OCI-LY1 (cell line): Measurements from ENCODE around the gene RNF212.

Experiments
- H2AFZ ChIP-seq: fragments of 200-600 bp; sonication (generic), shearing (Covaris generic); 2 replicates; pipeline ENCODE4 v1.6.0; 2014; ENCODE audit warnings: antibody characterized with exemption, mild to moderate bottlenecking, low read length
- H3F3A ChIP-seq: fragments of 200-600 bp; sonication (generic), shearing (Covaris generic); 2 replicates; pipeline ENCODE4 v1.6.0; 2014; ENCODE audit warnings: mild to moderate bottlenecking, antibody characterized with exemption, low read length, moderate library complexity; ENCODE audit not compliant: insufficient read depth
- H3K27ac ChIP-seq: fragments of 200-600 bp; sonication (generic); 2 replicates; pipeline ENCODE4 v1.5.1; 2014; ENCODE audit warnings: low read length, mixed run types, mild to moderate bottlenecking, low read depth; ENCODE audit not compliant: poor library complexity, severe bottlenecking
- H3K27me3 ChIP-seq: fragments of 200-600 bp; sonication (generic); 2 replicates; pipeline ENCODE4 v1.6.0; 2014; ENCODE audit warnings: antibody characterized with exemption, mild to moderate bottlenecking, low read length, moderate library complexity; ENCODE audit not compliant: insufficient read depth
- H3K36me3 ChIP-seq: fragments of 200-600 bp; sonication (generic); 2 replicates; pipeline ENCODE4 v1.6.1; 2014; ENCODE audit warnings: mild to moderate bottlenecking, antibody characterized with exemption, low read length, moderate library complexity, mixed read lengths; ENCODE audit not compliant: insufficient read depth
- H3K4me1 ChIP-seq: fragments of 200-600 bp; sonication (generic); 2 replicates; pipeline ENCODE4 v1.5.1; 2014; ENCODE audit warnings: mild to moderate bottlenecking, low read length, moderate library complexity; ENCODE audit not compliant: insufficient read depth, severe bottlenecking
- H3K4me2 ChIP-seq: fragments of 200-600 bp; sonication (generic), shearing (Covaris generic); 2 replicates; pipeline ENCODE4 v1.6.1; 2014; ENCODE audit warnings: low read length
- H3K4me3 ChIP-seq: fragments of 200-600 bp; sonication (generic); 2 replicates; pipeline ENCODE4 v1.5.1; 2014; ENCODE audit warnings: low read length, low read depth, mild to moderate bottlenecking, mixed read lengths; ENCODE audit not compliant: poor library complexity, severe bottlenecking
- H3K79me2 ChIP-seq: fragments of 200-600 bp; shearing (Covaris generic); 2 replicates; pipeline ENCODE4 v1.6.1; 2016; ENCODE audit warnings: mixed run types, low read length, mixed read lengths; ENCODE audit not compliant: insufficient read depth
- H3K9ac ChIP-seq: fragments of 200-600 bp; sonication (generic), shearing (Covaris generic); 2 replicates; pipeline ENCODE4 v1.6.1; 2014; ENCODE audit warnings: mild to moderate bottlenecking, low read length, mixed read lengths
- H3K9me2 ChIP-seq: fragments of 200-600 bp; sonication (generic), shearing (Covaris generic); 2 replicates; pipeline ENCODE4 v1.6.1; 2014; ENCODE audit warnings: low read depth, mild to moderate bottlenecking, low read length, mixed read lengths
- H3K9me3 ChIP-seq: fragments of 200-600 bp; shearing (Covaris generic); 2 replicates; pipeline ENCODE4 v1.6.1; 2014; ENCODE audit warnings: low read length, mixed read lengths
- H4K20me1 ChIP-seq: fragments of 200-600 bp; sonication (generic), shearing (Covaris generic); 2 replicates; pipeline ENCODE4 v1.6.0; 2016; ENCODE audit warnings: mild to moderate bottlenecking, low read length; ENCODE audit not compliant: insufficient read depth
- EZH2 ChIP-seq: fragments of 200-600 bp; sonication (generic), shearing (Covaris generic); IDR thresholded peaks from 2 replicates; pipeline ENCODE4 v1.8.0; 2017; ENCODE audit warnings: borderline replicate concordance, mixed run types, mild to moderate bottlenecking, antibody characterized with exemption, low read length, moderate library complexity, mixed read lengths
- TF ChIP-seq, protein P1 (sequence below): fragments of 200-600 bp; sonication (generic), shearing (Covaris generic); IDR thresholded peaks from 2 replicates; pipeline ENCODE4 v1.5.1; 2017; ENCODE audit warnings: mild to moderate bottlenecking, antibody characterized with exemption, low read length, moderate library complexity, mixed read lengths

The RNF212 gene

GRCh38 chr4:1050486-1051213 lies 62.7 kb downstream of the RNF212 start:
- Histone ChIP-seq H3K27me3 (no peaks in the 10 kb centered on the region), H2AFZ (no peak overlapping the region), H3K79me2 (no peaks in the 10 kb centered on the region), H4K20me1 (no peaks in the 10 kb centered on the region), H3F3A (no peaks in the 10 kb centered on the region), H3K27ac (no peak overlapping the region), H3K4me1 (peaks cover 4% of the 10 kb centered on the region), H3K4me3 (no peak overlapping the region), H3K9me3 (no peaks in the 10 kb centered on the region), H3K36me3 (no peaks in the 10 kb centered on the region), H3K9ac (no peak overlapping the region), H3K9me2 (no peaks in the 10 kb centered on the region), H3K4me2 (no peak overlapping the region)
- no peak for TF ChIP-seq EZH2
- TF ChIP-seq, protein P1, sequence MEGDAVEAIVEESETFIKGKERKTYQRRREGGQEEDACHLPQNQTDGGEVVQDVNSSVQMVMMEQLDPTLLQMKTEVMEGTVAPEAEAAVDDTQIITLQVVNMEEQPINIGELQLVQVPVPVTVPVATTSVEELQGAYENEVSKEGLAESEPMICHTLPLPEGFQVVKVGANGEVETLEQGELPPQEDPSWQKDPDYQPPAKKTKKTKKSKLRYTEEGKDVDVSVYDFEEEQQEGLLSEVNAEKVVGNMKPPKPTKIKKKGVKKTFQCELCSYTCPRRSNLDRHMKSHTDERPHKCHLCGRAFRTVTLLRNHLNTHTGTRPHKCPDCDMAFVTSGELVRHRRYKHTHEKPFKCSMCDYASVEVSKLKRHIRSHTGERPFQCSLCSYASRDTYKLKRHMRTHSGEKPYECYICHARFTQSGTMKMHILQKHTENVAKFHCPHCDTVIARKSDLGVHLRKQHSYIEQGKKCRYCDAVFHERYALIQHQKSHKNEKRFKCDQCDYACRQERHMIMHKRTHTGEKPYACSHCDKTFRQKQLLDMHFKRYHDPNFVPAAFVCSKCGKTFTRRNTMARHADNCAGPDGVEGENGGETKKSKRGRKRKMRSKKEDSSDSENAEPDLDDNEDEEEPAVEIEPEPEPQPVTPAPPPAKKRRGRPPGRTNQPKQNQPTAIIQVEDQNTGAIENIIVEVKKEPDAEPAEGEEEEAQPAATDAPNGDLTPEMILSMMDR: no peak

GRCh38 chr4:1049591-1049905 lies 63.8 kb downstream of the RNF212 start:
- Histone ChIP-seq H4K20me1 (no peaks in the 10 kb centered on the region), H3K9ac (no peak overlapping the region), H3K4me2 (no peak overlapping the region), H3K4me3 (no peak overlapping the region), H3F3A (no peaks in the 10 kb centered on the region), H3K9me3 (no peaks in the 10 kb centered on the region), H3K36me3 (no peaks in the 10 kb centered on the region), H3K27me3 (no peaks in the 10 kb centered on the region), H3K27ac (no peak overlapping the region), H2AFZ (no peak overlapping the region), H3K4me1 (no peaks in the 10 kb centered on the region), H3K79me2 (no peaks in the 10 kb centered on the region), H3K9me2 (no peaks in the 10 kb centered on the region)
- TF ChIP-seq, protein P1: no peak

DNA sequence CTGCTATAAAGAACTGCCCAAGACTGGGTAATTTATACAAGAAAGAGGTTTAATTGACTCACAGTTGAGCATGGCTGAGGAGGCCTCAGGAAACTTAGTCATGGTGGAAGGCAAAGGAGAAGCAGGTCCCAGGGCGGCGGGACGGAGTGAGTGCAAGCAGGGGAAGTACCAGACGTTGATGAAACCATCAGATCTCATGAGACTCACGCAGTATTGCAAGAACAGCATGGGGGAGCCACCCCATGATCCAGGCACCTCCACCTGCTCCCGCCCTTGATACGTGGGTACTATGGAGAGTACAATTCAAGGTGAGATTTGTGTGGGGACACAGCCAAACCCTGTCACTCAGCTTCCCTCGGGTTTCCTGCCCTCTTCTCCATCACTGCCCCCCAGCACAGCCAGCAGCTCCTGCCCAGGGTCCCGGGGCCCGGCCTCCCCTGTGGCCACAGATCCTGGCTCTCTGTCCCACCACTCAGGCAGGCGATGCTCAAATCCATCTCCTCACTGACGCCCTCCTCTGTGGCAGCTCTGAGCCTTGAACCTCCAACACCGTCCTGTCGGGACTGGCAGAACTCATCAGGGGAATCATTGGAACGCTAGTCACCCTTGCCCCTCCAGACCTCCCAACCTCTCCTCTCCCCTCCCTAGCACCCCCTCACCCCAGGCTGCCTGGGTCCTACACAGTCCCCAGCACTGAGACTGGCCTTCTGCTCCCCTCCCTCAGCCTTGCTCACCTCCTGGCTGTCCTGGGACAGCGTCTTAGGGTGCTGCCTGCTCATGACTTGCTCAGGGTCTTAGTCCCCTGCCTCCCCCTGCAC lies 64.4 kb downstream of the RNF212 start:
- Histone ChIP-seq H3K4me1 (no peaks in the 10 kb centered on the region), H3K27me3 (no peaks in the 10 kb centered on the region)

More for the DNA sequence above, 64.4 kb downstream of the RNF212 start:
- Histone ChIP-seq H3K79me2 (no peaks in the 10 kb centered on the region), H3K9me3 (no peaks in the 10 kb centered on the region), H3K4me2 (no peak overlapping the region), H3K36me3 (no peaks in the 10 kb centered on the region), H3F3A (no peaks in the 10 kb centered on the region), H3K9ac (no peak overlapping the region), H3K27ac (no peak overlapping the region), H4K20me1 (no peaks in the 10 kb centered on the region), H3K9me2 (no peaks in the 10 kb centered on the region), H3K4me3 (no peak overlapping the region), H2AFZ (no peak overlapping the region)
- no peak for TF ChIP-seq EZH2
- TF ChIP-seq, protein P1: no peak
